ENCODE measurements around the gene NOD2. TPM values are rescaled to one million over a fixed set of nuclear protein-coding genes. Genes with fewer than 3 reads are reported as not detected.
A peak's percentile ranks its signal among the peaks of the same experiment; 100 is the strongest.

Gene NOD2
- total and polyA plus RNA-seq, 2 of the 13 experiments (the other 11 are each of a cell fraction or from before 2014, with no cell fraction given) = 0.27 to 0.81 TPM

DNA sequence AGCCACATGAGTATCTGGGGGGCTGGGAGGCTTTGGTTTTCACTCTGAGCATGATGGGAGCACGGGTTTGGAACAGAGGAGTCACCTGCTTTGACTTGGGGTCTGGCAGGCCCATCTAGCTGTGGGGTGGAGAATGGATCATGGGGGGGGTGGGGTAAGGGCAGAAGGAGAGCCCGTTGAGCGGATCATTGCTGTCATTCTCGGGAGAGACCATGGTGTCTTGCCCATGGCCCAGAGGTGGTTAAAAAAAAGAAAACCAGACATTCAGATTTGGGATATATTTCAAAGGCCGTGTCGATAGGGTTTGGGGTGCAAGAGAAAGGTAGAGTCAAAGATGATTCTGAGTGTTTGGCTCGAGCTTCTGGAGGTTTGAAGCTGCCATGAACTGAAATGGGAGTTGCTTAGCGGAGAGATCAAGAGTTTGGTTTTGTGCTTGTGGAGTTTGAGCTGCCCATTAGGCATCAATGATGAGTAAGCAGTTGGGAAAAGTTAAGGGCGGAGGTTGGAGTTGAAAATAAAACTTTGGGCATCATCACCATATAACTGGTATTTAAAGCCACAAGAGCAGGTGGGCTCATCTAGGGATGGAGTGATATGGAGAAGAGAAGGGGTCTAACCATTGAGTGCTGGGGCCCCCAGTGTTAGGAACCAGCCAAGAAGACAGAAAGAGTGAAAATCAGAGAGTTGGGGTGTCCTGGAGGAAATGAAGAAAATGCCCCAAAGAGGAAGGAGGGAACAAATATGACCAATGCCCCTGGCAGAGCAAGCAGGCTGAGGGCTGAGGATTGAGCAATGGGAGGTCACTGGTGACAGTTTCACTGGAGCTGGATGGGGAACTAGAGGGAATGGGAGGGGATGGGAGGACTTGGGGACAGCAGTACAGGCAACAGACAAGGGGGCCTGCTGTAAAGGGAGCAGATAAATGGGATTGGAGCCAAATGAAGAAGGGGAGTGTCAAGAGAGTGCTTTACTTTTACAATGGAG lies 1.9 kb downstream of the NOD2 start:
- no peaks in the 10 kb centered on the region for H3K9me3 ChIP-seq (ENCODE audit: low read length)
- H3K9ac ChIP-seq (ENCODE audit: insufficient read depth, low read depth, low read length) = no peak overlapping the region
- no peaks in the 10 kb centered on the region for H4K20me1 ChIP-seq (ENCODE audit: insufficient read depth, low read length)
- ATAC-seq = no peak
- peak; percentile 8 for FAIRE-seq
- ChIA-PET CTCF (ENCODE audit: low intra/inter-chr PET ratio, low total read pairs) (no interaction called here), POLR2A (interaction anchor here (1.5 to 1.7 kb wide), 2 partner anchors 16 to 25 kb away, joined by 3 to 4 read pairs; no protein-coding TSS in a partner anchor)
- peaks cover 6 to 34% of the 10 kb centered on the region in 2 experiments; a peak in 4 of 5 replicates for H3K27me3 ChIP-seq (ENCODE audit: control insufficient read depth in 1 of 2, insufficient read depth in 2 of 2, low read length in 2 of 2)
- intact Hi-C loops (cut with micrococcal nuclease; ENCODE audit: unreplicated experiment) = no loop called here
- H2AFZ ChIP-seq (ENCODE audit: low read length) = no peak overlapping the region
- peaks cover 72% of the 10 kb centered on the region for H3K4me1 ChIP-seq (ENCODE audit: insufficient read depth, low read length)
- H3K4me3 ChIP-seq (replicated peaks in 1 of 3; ENCODE audit: insufficient read depth in 1 of 3, low read depth in 2 of 3, low read length in 3 of 3) = no peak overlapping the region; a peak in 1 of 6 replicates
- H3K27ac ChIP-seq (ENCODE audit: extremely low read length, insufficient read depth, low read length) = no peak overlapping the region
- BruUV-seq (replicated peaks) = no TSS peak
- no peak for DNase-seq (ENCODE audit: low spot score)
- in situ Hi-C loops (cut with HindIII; ENCODE audit: extremely low pct_ligation_motif_present, low pct_unique_long_range_greater_than_20kb) = no loop called here
- no peaks in the 10 kb centered on the region for H3K79me2 ChIP-seq (ENCODE audit: insufficient read depth, low read length)
- H3K36me3 ChIP-seq (replicated peaks in 1 of 2; ENCODE audit: control insufficient read depth in 1 of 2, insufficient read depth in 2 of 2, low read length in 2 of 2) = no peaks in the 10 kb centered on the region
- 78% methylated on average over 9 of the region's 9 CpGs for WGBS (ENCODE audit: low lambda C conversion rate)
- H3K4me2 ChIP-seq (ENCODE audit: low read depth, low read length) = peak overlapping the region; percentile 67
- TF ChIP-seq POLR2G (IDR thresholded peaks at IDR 0.05; ENCODE audit: low read depth, low read length) (no peak), ZNF260 (CRISPR knock-in tag; IDR thresholded peaks at IDR 0.05; ENCODE audit: borderline replicate concordance, low read depth) (no peak), GABPA (IDR thresholded peaks at IDR 0.05; ENCODE audit: low read depth, low read length) (no peak), GABPA (CRISPR knock-in tag; IDR thresholded peaks at IDR 0.05; ENCODE audit: low read depth) (no peak), CEBPG (CRISPR knock-in tag; IDR thresholded peaks at IDR 0.05) (peak; percentile 70), PITX1 (CRISPR knock-in tag; IDR thresholded peaks at IDR 0.05) (no peak), HNF4G (IDR thresholded peaks at IDR 0.05; ENCODE audit: borderline replicate concordance, low read depth, low read length) (no peak), HNF4G (CRISPR knock-in tag; IDR thresholded peaks at IDR 0.05; ENCODE audit: borderline replicate concordance, low read depth) (no peak), ZNF230 (CRISPR knock-in tag; IDR thresholded peaks at IDR 0.05) (no peak), PCBP2 (optimal IDR thresholded peaks at IDR 0.05; ENCODE audit: low read depth, low read length, poor library complexity, severe bottlenecking) (peak; percentile 11)
- TF ChIP-seq, protein P1, sequence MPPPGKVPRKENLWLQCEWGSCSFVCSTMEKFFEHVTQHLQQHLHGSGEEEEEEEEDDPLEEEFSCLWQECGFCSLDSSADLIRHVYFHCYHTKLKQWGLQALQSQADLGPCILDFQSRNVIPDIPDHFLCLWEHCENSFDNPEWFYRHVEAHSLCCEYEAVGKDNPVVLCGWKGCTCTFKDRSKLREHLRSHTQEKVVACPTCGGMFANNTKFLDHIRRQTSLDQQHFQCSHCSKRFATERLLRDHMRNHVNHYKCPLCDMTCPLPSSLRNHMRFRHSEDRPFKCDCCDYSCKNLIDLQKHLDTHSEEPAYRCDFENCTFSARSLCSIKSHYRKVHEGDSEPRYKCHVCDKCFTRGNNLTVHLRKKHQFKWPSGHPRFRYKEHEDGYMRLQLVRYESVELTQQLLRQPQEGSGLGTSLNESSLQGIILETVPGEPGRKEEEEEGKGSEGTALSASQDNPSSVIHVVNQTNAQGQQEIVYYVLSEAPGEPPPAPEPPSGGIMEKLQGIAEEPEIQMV (CRISPR knock-in tag; IDR thresholded peaks at IDR 0.05; ENCODE audit: low read depth) = no peak
- TF ChIP-seq, protein P2, sequence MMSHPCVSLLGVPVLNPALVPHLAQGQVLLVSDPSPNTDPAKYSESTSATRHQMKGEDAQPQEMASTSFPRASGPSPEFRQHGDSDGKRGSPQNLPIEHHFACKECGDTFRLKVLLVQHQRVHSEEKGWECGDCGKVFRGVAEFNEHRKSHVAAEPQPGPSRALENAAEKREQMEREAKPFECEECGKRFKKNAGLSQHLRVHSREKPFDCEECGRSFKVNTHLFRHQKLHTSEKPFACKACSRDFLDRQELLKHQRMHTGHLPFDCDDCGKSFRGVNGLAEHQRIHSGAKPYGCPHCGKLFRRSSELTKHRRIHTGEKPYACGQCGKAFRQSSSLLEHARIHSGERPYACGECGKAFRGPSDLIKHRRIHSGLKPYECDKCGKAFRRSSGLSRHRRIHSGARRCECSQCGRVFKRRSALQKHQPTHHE (CRISPR knock-in tag; IDR thresholded peaks at IDR 0.05; ENCODE audit: borderline replicate concordance) = no peak
- TF ChIP-seq, protein P3, sequence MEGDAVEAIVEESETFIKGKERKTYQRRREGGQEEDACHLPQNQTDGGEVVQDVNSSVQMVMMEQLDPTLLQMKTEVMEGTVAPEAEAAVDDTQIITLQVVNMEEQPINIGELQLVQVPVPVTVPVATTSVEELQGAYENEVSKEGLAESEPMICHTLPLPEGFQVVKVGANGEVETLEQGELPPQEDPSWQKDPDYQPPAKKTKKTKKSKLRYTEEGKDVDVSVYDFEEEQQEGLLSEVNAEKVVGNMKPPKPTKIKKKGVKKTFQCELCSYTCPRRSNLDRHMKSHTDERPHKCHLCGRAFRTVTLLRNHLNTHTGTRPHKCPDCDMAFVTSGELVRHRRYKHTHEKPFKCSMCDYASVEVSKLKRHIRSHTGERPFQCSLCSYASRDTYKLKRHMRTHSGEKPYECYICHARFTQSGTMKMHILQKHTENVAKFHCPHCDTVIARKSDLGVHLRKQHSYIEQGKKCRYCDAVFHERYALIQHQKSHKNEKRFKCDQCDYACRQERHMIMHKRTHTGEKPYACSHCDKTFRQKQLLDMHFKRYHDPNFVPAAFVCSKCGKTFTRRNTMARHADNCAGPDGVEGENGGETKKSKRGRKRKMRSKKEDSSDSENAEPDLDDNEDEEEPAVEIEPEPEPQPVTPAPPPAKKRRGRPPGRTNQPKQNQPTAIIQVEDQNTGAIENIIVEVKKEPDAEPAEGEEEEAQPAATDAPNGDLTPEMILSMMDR (CRISPR knock-in tag; IDR thresholded peaks at IDR 0.05) = no peak
- TF ChIP-seq, protein P4, sequence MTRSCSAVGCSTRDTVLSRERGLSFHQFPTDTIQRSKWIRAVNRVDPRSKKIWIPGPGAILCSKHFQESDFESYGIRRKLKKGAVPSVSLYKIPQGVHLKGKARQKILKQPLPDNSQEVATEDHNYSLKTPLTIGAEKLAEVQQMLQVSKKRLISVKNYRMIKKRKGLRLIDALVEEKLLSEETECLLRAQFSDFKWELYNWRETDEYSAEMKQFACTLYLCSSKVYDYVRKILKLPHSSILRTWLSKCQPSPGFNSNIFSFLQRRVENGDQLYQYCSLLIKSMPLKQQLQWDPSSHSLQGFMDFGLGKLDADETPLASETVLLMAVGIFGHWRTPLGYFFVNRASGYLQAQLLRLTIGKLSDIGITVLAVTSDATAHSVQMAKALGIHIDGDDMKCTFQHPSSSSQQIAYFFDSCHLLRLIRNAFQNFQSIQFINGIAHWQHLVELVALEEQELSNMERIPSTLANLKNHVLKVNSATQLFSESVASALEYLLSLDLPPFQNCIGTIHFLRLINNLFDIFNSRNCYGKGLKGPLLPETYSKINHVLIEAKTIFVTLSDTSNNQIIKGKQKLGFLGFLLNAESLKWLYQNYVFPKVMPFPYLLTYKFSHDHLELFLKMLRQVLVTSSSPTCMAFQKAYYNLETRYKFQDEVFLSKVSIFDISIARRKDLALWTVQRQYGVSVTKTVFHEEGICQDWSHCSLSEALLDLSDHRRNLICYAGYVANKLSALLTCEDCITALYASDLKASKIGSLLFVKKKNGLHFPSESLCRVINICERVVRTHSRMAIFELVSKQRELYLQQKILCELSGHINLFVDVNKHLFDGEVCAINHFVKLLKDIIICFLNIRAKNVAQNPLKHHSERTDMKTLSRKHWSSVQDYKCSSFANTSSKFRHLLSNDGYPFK (CRISPR knock-in tag; IDR thresholded peaks at IDR 0.05; ENCODE audit: borderline replicate concordance) = no peak

Measured in HepG2 (cell line).